ENCODE measurements around the gene TNNC2. TPM values are rescaled to one million over a fixed set of nuclear protein-coding genes. Genes with fewer than 3 reads are reported as not detected.

The TNNC2 gene
- total and polyA plus RNA-seq, 2 of the 13 experiments (the other 11 are each of a cell fraction or from before 2014, with no cell fraction given) = 1.8 to 4.7 TPM

DNA sequence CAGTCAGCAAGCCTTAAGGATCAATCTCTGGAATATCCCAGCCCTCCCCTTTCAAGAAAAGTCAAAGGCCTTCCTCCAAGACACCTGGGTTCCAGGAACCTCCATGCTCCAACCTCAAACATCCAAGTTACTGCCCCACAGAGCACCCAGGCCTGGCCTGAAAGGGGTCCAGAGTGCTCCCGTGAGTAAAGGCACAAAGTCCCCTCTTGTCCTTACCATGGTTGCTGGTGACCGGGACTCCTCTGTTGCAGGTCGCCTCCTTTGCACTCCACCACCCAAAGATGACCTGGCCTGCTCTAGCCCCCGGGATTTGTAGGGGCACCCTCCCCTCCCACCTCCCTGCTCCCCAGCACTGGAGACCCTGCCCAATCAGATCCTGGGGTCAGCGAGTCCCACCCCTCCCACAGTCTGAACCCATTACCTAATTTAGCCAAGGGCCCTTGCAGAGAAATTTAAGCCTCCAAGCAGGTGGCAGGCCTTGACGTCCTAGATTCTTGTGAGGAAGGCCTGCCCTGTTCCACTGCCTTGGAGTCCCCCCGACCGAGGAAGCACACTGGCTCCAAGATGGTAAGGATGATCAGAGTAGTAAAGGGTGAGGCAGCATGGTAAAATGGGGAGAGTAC lies at the start of gene TNNC2 (continued):
- TF ChIP-seq ZNF264 (CRISPR knock-in tag; IDR thresholded peaks at IDR 0.05) (no peak), ZNF788 (CRISPR knock-in tag; IDR thresholded peaks at IDR 0.05; ENCODE audit: borderline replicate concordance) (no peak), SALL2 (CRISPR knock-in tag; IDR thresholded peaks at IDR 0.05) (no peak), SUZ12 (IDR thresholded peaks at IDR 0.05; ENCODE audit: low read depth, low read length) (no peak), SNAPC2 (CRISPR knock-in tag; IDR thresholded peaks at IDR 0.05) (no peak), PAX8 (CRISPR knock-in tag; IDR thresholded peaks at IDR 0.05; ENCODE audit: borderline replicate concordance) (no peak; the same call in 1 of the 2 replicates), PHF8 (CRISPR knock-in tag; IDR thresholded peaks at IDR 0.05) (0 out of 2 replicates have a peak, but pooled peaks have one; percentile 7), CBX2 (IDR thresholded peaks at IDR 0.05; ENCODE audit: low read depth, low read length) (no peak), CBX2 (CRISPR knock-in tag; IDR thresholded peaks at IDR 0.05; ENCODE audit: low read depth) (no peak), ZSCAN29 (CRISPR knock-in tag; conservative IDR thresholded peaks at IDR 0.05) (no peak), SOX6 (IDR thresholded peaks at IDR 0.05) (no peak), SOX6 (CRISPR knock-in tag; IDR thresholded peaks at IDR 0.05) (peak; percentile 58; the same call in 1 of the 2 replicates), CBX1 (IDR thresholded peaks at IDR 0.05; ENCODE audit: low read depth) (no peak), SALL1 (CRISPR knock-in tag; IDR thresholded peaks at IDR 0.05) (peak; percentile 7; the same call in 1 of the 2 replicates), SAP130 (CRISPR knock-in tag; IDR thresholded peaks at IDR 0.05; ENCODE audit: low read depth) (0 out of 2 replicates have a peak, but pooled peaks have one; percentile 6)
- TF ChIP-seq, protein P1, sequence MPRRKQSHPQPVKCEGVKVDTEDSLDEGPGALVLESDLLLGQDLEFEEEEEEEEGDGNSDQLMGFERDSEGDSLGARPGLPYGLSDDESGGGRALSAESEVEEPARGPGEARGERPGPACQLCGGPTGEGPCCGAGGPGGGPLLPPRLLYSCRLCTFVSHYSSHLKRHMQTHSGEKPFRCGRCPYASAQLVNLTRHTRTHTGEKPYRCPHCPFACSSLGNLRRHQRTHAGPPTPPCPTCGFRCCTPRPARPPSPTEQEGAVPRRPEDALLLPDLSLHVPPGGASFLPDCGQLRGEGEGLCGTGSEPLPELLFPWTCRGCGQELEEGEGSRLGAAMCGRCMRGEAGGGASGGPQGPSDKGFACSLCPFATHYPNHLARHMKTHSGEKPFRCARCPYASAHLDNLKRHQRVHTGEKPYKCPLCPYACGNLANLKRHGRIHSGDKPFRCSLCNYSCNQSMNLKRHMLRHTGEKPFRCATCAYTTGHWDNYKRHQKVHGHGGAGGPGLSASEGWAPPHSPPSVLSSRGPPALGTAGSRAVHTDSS (CRISPR knock-in tag; conservative IDR thresholded peaks at IDR 0.05) = no peak
- TF ChIP-seq, protein P2, sequence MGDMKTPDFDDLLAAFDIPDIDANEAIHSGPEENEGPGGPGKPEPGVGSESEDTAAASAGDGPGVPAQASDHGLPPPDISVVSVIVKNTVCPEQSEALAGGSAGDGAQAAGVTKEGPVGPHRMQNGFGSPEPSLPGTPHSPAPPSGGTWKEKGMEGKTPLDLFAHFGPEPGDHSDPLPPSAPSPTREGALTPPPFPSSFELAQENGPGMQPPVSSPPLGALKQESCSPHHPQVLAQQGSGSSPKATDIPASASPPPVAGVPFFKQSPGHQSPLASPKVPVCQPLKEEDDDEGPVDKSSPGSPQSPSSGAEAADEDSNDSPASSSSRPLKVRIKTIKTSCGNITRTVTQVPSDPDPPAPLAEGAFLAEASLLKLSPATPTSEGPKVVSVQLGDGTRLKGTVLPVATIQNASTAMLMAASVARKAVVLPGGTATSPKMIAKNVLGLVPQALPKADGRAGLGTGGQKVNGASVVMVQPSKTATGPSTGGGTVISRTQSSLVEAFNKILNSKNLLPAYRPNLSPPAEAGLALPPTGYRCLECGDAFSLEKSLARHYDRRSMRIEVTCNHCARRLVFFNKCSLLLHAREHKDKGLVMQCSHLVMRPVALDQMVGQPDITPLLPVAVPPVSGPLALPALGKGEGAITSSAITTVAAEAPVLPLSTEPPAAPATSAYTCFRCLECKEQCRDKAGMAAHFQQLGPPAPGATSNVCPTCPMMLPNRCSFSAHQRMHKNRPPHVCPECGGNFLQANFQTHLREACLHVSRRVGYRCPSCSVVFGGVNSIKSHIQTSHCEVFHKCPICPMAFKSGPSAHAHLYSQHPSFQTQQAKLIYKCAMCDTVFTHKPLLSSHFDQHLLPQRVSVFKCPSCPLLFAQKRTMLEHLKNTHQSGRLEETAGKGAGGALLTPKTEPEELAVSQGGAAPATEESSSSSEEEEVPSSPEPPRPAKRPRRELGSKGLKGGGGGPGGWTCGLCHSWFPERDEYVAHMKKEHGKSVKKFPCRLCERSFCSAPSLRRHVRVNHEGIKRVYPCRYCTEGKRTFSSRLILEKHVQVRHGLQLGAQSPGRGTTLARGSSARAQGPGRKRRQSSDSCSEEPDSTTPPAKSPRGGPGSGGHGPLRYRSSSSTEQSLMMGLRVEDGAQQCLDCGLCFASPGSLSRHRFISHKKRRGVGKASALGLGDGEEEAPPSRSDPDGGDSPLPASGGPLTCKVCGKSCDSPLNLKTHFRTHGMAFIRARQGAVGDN (CRISPR knock-in tag; IDR thresholded peaks at IDR 0.05) = peak; percentile 71
- TF ChIP-seq, protein P3, sequence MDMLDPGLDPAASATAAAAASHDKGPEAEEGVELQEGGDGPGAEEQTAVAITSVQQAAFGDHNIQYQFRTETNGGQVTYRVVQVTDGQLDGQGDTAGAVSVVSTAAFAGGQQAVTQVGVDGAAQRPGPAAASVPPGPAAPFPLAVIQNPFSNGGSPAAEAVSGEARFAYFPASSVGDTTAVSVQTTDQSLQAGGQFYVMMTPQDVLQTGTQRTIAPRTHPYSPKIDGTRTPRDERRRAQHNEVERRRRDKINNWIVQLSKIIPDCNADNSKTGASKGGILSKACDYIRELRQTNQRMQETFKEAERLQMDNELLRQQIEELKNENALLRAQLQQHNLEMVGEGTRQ (IDR thresholded peaks at IDR 0.05; ENCODE audit: low read depth, low read length) = no peak
- TF ChIP-seq, protein P3 (CRISPR knock-in tag; IDR thresholded peaks at IDR 0.05; ENCODE audit: borderline replicate concordance) = no peak
- TF ChIP-seq, protein P4, sequence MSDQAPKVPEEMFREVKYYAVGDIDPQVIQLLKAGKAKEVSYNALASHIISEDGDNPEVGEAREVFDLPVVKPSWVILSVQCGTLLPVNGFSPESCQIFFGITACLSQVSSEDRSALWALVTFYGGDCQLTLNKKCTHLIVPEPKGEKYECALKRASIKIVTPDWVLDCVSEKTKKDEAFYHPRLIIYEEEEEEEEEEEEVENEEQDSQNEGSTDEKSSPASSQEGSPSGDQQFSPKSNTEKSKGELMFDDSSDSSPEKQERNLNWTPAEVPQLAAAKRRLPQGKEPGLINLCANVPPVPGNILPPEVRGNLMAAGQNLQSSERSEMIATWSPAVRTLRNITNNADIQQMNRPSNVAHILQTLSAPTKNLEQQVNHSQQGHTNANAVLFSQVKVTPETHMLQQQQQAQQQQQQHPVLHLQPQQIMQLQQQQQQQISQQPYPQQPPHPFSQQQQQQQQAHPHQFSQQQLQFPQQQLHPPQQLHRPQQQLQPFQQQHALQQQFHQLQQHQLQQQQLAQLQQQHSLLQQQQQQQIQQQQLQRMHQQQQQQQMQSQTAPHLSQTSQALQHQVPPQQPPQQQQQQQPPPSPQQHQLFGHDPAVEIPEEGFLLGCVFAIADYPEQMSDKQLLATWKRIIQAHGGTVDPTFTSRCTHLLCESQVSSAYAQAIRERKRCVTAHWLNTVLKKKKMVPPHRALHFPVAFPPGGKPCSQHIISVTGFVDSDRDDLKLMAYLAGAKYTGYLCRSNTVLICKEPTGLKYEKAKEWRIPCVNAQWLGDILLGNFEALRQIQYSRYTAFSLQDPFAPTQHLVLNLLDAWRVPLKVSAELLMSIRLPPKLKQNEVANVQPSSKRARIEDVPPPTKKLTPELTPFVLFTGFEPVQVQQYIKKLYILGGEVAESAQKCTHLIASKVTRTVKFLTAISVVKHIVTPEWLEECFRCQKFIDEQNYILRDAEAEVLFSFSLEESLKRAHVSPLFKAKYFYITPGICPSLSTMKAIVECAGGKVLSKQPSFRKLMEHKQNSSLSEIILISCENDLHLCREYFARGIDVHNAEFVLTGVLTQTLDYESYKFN (CRISPR knock-in tag; conservative IDR thresholded peaks at IDR 0.05) = peak; percentile 48
